ENCODE measurements around the gene NPDC1.

NPDC1 gene

DNA sequence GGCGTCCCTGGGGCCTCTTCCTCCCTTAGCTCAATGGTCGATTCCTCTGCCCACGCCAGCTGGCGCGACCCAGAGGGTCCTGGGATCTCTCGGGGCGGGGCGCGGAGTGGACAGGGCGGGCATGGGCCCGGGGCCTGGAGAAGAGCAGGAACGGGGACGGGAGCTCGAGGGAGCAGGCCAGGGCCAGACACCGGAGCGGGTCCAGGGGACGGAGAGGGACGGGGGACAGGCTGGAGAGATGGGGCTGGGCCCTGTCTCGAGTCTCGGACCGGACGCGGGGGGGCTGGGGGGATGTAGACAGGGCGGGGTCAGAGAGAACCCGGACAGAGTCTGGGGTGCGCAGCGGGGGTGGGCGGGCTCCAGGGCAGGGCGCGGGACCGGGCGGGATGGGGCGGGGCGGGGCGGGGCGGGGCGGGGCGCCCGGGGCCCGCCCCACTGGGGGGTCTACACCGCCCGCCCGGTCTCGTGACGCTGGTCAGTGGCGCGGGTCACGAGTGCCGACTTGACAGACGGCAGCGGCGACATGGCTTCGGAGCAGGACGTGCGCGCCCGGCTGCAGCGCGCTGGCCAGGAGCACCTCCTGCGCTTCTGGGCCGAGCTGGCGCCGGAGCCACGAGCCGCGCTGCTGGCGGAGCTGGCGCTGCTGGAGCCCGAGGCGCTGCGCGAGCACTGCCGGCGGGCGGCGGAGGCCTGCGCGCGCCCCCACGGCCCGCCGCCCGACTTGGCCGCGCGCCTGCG is 31.2 kb upstream of the NPDC1 start, which contains the start of gene UAP1L1:
Gene UAP1L1 (plus strand): TSS at position 508 of the 738 bp plus-strand sequence. CDS start 16 bp downstream, at position 524.
- peak within 1 kb of the TSS; percentile 75 for H3K9ac ChIP-seq (ENCODE audit: insufficient read length)
- peaks cover 11% of the 10 kb centered on the region; the same call in 1 of the 2 replicates for H3K36me3 ChIP-seq (ENCODE audit: insufficient read depth, low read length)
- TF ChIP-seq EZH2 (IDR thresholded peaks at IDR 0.05) (no peak), POLR2AphosphoS5 (IDR thresholded peaks at IDR 0.05; ENCODE audit: borderline replicate concordance, low read depth, low read length) (peak; percentile 35; the same call in 1 of the 2 replicates)
- peak within 1 kb of the TSS; percentile 83 for H3K4me3 ChIP-seq
- no peak for DNase-seq (ENCODE audit: low read depth, low spot score)
- H3K27ac ChIP-seq = no peak within 1 kb of the TSS
- no peaks in the 10 kb centered on the region for H3K9me3 ChIP-seq (ENCODE audit: low read depth, low read length)

DNA sequence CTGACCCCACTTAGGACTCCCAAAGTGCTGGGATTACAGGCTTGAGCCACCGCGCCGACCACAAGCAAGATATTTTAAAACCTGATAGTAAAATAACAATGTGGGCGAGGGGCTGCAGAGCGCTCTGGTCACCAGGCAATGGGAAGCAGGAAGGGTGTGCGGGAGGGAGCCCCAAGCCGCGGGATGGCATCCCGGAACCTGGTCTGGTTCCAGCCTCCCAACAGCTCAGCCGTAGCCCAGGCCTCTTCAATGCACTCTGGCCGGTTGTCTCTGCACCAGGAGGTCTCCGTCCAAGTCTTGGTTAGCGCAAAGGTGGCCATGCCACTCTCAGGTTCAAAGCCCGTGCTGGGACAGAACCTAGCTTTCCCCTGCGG is 30.6 kb upstream of the NPDC1 start:
- Histone ChIP-seq H3K36me3 (ENCODE audit: insufficient read depth, low read length) (peaks cover 11% of the 10 kb centered on the region; the same call in 1 of the 2 replicates), H3K9ac (ENCODE audit: insufficient read length) (no peak overlapping the region), H3K9me3 (ENCODE audit: low read depth, low read length) (no peaks in the 10 kb centered on the region), H3K4me3 (no peak overlapping the region; the same call in 1 of the 2 replicates), H3K27ac (no peak overlapping the region)
- no peak for DNase-seq (ENCODE audit: low read depth, low spot score)
- TF ChIP-seq FOXP2 (optimal IDR thresholded peaks at IDR 0.05; ENCODE audit: control extremely low read depth, extremely low read length, insufficient read depth) (no peak), EZH2 (IDR thresholded peaks at IDR 0.05) (no peak), POLR2AphosphoS5 (IDR thresholded peaks at IDR 0.05; ENCODE audit: borderline replicate concordance, low read depth, low read length) (no peak)

DNA sequence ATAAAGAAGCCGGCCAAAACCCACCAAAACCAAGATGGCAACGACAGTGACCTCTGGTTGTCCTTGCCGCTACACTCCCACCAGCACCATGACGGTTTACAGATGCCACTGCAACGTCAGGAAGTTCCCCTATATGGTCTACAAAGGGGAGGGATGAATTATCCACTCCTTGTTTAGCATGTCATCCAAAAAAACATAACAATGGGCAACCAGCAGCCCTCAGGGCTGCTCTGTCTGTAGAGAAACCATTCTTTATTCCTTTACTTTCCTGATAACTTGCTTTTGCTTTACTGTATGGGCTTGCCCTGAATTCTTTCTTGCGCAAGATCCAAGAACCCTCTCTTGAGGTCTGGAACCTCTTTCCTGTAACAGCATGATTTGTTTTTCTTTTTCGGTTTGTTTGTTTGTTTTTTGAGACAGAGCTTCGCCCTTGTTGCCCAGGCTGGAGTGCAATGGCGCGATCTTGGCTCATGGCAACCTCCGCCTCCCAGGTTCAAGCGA is 29.3 kb upstream of the NPDC1 start:
- Histone ChIP-seq H3K9ac (ENCODE audit: insufficient read length) (no peak overlapping the region), H3K4me3 (no peak overlapping the region), H3K27ac (0 out of 2 replicates have a peak overlapping the region, but pooled peaks have one; percentile 16), H3K9me3 (ENCODE audit: low read depth, low read length) (no peaks in the 10 kb centered on the region), H3K36me3 (ENCODE audit: insufficient read depth, low read length) (peaks cover 11% of the 10 kb centered on the region; the same call in 1 of the 2 replicates)
- no peak for DNase-seq (ENCODE audit: low read depth, low spot score)
- no peak for TF ChIP-seq POLR2AphosphoS5 (IDR thresholded peaks at IDR 0.05; ENCODE audit: borderline replicate concordance, low read depth, low read length)
- TF ChIP-seq EZH2 (IDR thresholded peaks at IDR 0.05) = no peak
- no peak for TF ChIP-seq FOXP2 (optimal IDR thresholded peaks at IDR 0.05; ENCODE audit: control extremely low read depth, extremely low read length, insufficient read depth)

DNA sequence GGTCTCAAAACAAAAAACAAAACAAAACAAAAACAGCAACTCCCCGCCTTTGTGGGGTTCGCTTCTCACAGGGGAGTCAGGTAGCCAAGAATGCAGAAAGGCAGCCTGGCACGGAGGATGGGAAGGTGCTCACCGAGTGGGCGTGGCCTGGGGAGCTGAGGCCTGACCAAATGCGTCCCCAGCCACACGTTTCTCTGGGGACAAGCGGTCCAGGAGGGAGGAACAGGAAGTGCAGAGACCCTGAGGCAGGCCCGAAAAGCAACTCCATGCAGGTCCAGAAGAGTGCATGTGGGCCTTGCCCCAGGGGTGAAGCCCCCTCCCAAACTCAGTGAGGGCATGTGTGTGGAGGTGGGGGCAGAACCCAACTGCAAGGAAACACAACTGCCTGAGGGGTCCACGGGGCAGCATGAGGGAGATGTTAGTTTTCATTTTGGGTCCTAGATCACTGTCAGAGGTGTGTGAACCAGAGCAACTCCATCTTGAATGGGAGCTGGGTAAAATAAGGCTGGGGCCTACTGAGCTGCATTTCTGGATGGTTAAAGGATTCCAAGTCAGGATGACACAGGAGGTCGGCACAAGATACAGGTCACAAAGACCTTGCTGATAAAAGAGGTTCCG is 28.8 kb upstream of the NPDC1 start:
- H3K36me3 ChIP-seq (ENCODE audit: insufficient read depth, low read length) = peaks cover 11% of the 10 kb centered on the region; the same call in 1 of the 2 replicates
- no peak for DNase-seq (ENCODE audit: low read depth, low spot score)
- no peak for TF ChIP-seq POLR2AphosphoS5 (IDR thresholded peaks at IDR 0.05; ENCODE audit: borderline replicate concordance, low read depth, low read length)
- TF ChIP-seq EZH2 (IDR thresholded peaks at IDR 0.05) = no peak
- no peak for TF ChIP-seq FOXP2 (optimal IDR thresholded peaks at IDR 0.05; ENCODE audit: control extremely low read depth, extremely low read length, insufficient read depth)
- no peak overlapping the region for H3K4me3 ChIP-seq
- H3K27ac ChIP-seq = 0 out of 2 replicates have a peak overlapping the region, but pooled peaks have one; percentile 16
- no peak overlapping the region for H3K9ac ChIP-seq (ENCODE audit: insufficient read length)
- no peaks in the 10 kb centered on the region for H3K9me3 ChIP-seq (ENCODE audit: low read depth, low read length)

DNA sequence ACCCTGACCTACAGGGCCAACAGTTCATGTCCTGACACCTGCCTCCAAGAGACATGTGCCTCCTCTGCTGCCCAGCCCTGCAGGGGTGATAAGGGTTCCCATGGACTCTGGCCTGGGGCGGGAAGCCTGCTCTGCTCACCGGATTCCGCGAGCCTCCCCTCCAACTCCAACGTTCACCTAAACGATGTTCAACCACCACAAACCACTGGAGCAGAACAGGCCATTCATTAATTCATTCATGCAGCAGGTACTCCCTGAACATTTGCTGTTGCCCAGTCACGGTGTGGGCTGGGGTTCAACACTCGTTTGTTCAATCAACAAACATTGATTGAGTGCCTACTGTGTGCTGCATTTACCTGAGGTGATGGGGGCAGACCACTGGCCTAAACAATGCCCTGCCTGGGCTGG is 28.0 kb upstream of the NPDC1 start:
- Histone ChIP-seq H3K9me3 (ENCODE audit: low read depth, low read length) (no peaks in the 10 kb centered on the region), H3K9ac (ENCODE audit: insufficient read length) (no peak overlapping the region), H3K27ac (no peak overlapping the region), H3K36me3 (ENCODE audit: insufficient read depth, low read length) (peaks cover 4% of the 10 kb centered on the region; the same call in 1 of the 2 replicates), H3K4me3 (no peak overlapping the region)
- no peak for DNase-seq (ENCODE audit: low read depth, low spot score)
- no peak for TF ChIP-seq EZH2 (IDR thresholded peaks at IDR 0.05)
- TF ChIP-seq FOXP2 (optimal IDR thresholded peaks at IDR 0.05; ENCODE audit: control extremely low read depth, extremely low read length, insufficient read depth) = no peak
- no peak for TF ChIP-seq POLR2AphosphoS5 (IDR thresholded peaks at IDR 0.05; ENCODE audit: borderline replicate concordance, low read depth, low read length)

DNA sequence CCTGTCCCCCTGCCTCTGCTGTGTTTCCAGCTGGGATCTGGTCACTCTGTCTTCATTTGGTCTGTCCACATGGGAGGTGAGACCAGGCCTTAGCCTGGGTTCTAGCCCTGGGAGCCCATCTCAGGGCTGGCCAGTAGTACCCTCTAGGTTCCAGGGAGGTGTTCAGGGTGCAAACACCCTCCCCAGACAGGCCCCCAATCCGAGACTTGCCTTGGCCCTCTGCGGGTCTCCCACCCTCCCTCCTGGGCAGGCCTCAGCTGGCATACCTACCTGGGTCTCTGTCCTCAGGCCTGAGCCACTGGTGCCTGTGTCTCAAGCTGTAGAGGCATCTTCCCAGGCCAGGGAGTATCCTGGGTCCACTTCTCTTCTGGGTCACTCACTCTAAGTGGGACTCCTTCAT is 25.3 kb upstream of the NPDC1 start:
- peak overlapping the region; percentile 57 for H3K9ac ChIP-seq (ENCODE audit: insufficient read length)
- H3K36me3 ChIP-seq (ENCODE audit: insufficient read depth, low read length) = no peaks in the 10 kb centered on the region
- DNase-seq (ENCODE audit: low read depth, low spot score) = no peak
- peak overlapping the region; percentile 80 for H3K4me3 ChIP-seq
- H3K9me3 ChIP-seq (ENCODE audit: low read depth, low read length) = no peaks in the 10 kb centered on the region
- TF ChIP-seq FOXP2 (optimal IDR thresholded peaks at IDR 0.05; ENCODE audit: control extremely low read depth, extremely low read length, insufficient read depth) (no peak), POLR2AphosphoS5 (IDR thresholded peaks at IDR 0.05; ENCODE audit: borderline replicate concordance, low read depth, low read length) (no peak), EZH2 (IDR thresholded peaks at IDR 0.05) (no peak)
- H3K27ac ChIP-seq = no peak overlapping the region

DNA sequence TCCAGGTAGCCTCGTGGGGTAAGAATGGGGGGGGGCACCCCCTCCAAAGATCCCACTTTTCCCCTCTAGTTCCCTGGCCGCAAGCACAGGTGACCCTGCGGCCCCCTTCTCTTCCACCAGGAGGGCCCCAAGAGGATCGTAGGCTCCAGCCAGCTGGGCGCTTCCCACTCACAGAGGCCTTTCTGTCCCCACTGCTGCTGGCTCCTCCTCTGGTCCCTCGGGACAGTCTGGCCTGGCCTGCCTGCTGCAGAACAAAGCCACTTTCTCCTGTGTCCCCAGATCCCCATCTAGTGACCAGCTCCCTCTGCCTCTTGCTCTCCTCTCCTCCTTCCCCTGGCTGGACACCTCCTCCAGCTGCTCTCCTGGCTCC is 24.9 kb upstream of the NPDC1 start:
- no peak for DNase-seq (ENCODE audit: low read depth, low spot score)
- no peak for TF ChIP-seq FOXP2 (optimal IDR thresholded peaks at IDR 0.05; ENCODE audit: control extremely low read depth, extremely low read length, insufficient read depth)
- TF ChIP-seq POLR2AphosphoS5 (IDR thresholded peaks at IDR 0.05; ENCODE audit: borderline replicate concordance, low read depth, low read length) = no peak
- TF ChIP-seq EZH2 (IDR thresholded peaks at IDR 0.05) = no peak
- no peak overlapping the region for H3K27ac ChIP-seq
- no peaks in the 10 kb centered on the region for H3K36me3 ChIP-seq (ENCODE audit: insufficient read depth, low read length)
- peak overlapping the region; percentile 57 for H3K9ac ChIP-seq (ENCODE audit: insufficient read length)
- H3K4me3 ChIP-seq = peak overlapping the region; percentile 80
- H3K9me3 ChIP-seq (ENCODE audit: low read depth, low read length) = no peaks in the 10 kb centered on the region

DNA sequence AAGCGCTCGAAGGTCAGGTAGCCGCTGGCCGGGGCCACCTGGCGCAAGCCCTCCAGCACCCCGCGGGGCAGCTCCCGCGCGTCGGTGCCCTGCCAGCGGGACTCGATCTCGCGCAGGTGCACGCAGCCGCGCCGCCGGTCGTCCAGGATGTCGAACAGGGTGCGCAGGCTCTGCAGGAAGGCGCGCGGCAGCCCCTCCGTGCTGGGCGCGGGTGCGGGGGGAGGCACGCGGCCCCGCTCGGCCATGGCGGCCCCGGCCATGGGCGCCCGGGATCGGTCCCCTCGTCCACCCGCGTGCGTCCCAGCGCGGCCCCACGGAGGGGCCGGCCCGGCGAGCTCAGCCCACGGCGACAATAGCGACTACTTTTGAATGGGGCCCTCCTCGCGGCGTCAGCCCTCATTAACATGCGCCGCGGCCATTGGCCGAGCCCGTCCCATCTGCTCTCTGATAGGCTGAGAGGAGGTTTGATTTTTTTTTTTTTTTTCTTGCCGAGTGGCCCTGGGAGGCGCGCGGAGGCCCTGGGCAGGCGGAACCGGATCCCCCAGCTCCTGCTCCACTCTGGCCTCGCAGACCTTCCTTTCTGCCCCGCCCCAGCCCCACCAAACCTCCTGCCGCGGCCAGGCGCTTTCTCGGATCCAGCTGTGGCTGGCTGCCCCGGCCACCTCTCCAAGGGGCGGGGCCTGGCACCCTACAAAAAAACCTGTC is 24.4 kb upstream of the NPDC1 start, which contains the start of gene SAPCD2:
Gene SAPCD2 (minus strand): TSS at position 357 of the 705 bp plus-strand sequence. CDS start 97 bp downstream, at position 260.
- Histone ChIP-seq H3K9ac (ENCODE audit: insufficient read length) (peak within 1 kb of the TSS; percentile 66), H3K9me3 (ENCODE audit: low read depth, low read length) (no peaks in the 10 kb centered on the region), H3K36me3 (ENCODE audit: insufficient read depth, low read length) (no peaks in the 10 kb centered on the region), H3K27ac (no peak within 1 kb of the TSS), H3K4me3 (peak within 1 kb of the TSS; percentile 80)
- TF ChIP-seq EZH2 (IDR thresholded peaks at IDR 0.05) = no peak
- TF ChIP-seq POLR2AphosphoS5 (IDR thresholded peaks at IDR 0.05; ENCODE audit: borderline replicate concordance, low read depth, low read length) = peak; percentile 57; the same call in 1 of the 2 replicates
- no peak for DNase-seq (ENCODE audit: low read depth, low spot score)

All from SK-N-MC (cell line).